ENCODE measurements around the gene HOXD3.

- no peak for TF ChIP-seq REST (IDR thresholded peaks at IDR 0.05; ENCODE audit: low read depth)
- no peak for TF ChIP-seq ZBTB7A (IDR thresholded peaks at IDR 0.05; ENCODE audit: low read depth)
These were observed 4.9 kb downstream of the HOXD3 start for GRCh38 chr2:176161825-176162626.
